Measurements from ENCODE around the gene ZNF683.

ZNF683 gene

DNA sequence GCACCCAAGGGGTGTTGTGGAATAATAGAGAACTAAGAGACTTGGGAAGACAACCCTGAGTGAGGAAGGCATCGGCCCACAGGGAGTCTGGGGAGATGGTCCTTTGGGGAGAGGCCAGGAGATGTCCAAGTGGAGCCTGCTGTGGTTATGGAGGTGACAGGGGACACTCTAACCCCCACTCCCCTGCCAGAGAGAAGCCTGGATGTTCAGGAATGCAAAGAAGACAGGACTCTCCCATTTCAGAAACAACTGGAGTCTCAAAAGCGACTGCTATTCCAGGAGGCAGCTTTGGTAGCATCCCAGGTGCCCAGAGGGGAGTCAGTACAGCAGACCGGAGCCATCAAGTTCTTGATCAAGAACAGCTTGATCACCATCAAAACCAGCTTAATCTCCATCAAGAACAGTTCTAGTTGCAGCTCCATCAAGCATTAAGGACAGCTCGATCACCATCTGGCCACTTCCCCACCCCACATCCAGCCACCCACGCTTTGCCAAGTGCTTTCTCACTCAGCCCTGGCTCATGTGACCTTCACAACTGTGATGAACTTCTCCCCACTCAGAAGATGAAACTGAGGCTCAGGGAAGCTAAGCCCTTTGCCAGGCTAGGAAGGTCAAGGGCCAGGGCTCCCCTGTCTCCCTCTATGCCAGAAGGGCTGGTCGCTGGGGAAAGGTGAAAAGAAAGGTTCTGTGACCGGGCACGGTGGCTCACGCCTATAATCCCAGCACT, 54.0 kb downstream of the ZNF683 start:
- peak; percentile 20 for DNase-seq (ENCODE audit: low read depth)
- H3K4me3 ChIP-seq (ENCODE audit: low read depth, low read length), result no peak overlapping the region
- TF ChIP-seq MYC (IDR thresholded peaks at IDR 0.05; ENCODE audit: low read depth, low read length) (no peak), POLR2A (IDR thresholded peaks at IDR 0.05; ENCODE audit: extremely low read depth, insufficient read length) (no peak)
- TF ChIP-seq, protein P1, sequence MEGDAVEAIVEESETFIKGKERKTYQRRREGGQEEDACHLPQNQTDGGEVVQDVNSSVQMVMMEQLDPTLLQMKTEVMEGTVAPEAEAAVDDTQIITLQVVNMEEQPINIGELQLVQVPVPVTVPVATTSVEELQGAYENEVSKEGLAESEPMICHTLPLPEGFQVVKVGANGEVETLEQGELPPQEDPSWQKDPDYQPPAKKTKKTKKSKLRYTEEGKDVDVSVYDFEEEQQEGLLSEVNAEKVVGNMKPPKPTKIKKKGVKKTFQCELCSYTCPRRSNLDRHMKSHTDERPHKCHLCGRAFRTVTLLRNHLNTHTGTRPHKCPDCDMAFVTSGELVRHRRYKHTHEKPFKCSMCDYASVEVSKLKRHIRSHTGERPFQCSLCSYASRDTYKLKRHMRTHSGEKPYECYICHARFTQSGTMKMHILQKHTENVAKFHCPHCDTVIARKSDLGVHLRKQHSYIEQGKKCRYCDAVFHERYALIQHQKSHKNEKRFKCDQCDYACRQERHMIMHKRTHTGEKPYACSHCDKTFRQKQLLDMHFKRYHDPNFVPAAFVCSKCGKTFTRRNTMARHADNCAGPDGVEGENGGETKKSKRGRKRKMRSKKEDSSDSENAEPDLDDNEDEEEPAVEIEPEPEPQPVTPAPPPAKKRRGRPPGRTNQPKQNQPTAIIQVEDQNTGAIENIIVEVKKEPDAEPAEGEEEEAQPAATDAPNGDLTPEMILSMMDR (IDR thresholded peaks at IDR 0.05; ENCODE audit: low read depth, low read length), result no peak
- TF ChIP-seq, protein P2, sequence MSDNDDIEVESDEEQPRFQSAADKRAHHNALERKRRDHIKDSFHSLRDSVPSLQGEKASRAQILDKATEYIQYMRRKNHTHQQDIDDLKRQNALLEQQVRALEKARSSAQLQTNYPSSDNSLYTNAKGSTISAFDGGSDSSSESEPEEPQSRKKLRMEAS (IDR thresholded peaks at IDR 0.05; ENCODE audit: low read depth, low read length), result no peak

DNA sequence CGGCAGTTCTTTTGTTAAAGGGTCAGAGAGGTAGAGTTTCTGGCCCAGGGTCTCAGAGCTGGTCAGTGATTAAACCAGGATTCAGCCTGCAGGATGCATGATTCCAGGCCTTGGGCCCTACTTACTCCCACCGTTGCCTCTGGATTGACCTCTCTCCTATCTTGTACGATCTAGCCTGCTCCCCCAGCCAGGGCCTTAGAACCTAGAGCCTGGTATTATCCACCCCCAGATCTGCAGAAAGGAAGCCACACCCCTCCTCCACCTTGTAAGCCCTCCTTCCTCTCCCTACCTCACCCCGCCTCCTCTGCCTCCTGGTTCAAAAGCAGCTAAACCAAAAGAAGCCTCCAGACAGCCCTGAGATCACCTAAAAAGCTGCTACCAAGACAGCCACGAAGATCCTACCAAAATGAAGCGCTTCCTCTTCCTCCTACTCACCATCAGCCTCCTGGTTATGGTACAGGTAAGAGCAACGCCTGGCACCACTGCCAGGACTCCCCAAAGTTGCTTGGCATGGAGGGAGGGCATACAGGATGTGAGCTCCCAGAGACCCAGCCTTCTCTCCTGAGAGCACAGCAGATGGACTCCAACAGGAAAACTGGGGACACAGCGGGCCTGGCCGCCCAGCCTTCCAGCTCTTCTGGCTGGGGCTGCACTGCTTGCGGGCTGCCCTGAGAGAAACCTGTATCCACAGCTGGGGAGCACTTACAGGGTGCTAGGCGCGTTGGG, 54.8 kb downstream of the ZNF683 start, which contains the start of gene CD52:
Gene CD52, plus strand, starts transcription at position 347 of the 726 bp plus-strand sequence. Its CDS starts 60 bp downstream, at position 407.
- DNase-seq (ENCODE audit: low read depth), result peak; percentile 62
- TF ChIP-seq POLR2A (IDR thresholded peaks at IDR 0.05; ENCODE audit: extremely low read depth, insufficient read length), result no peak
- TF ChIP-seq, protein P2 (IDR thresholded peaks at IDR 0.05; ENCODE audit: low read depth, low read length), result no peak
- TF ChIP-seq MYC (IDR thresholded peaks at IDR 0.05; ENCODE audit: low read depth, low read length), result no peak
- TF ChIP-seq, protein P1 (IDR thresholded peaks at IDR 0.05; ENCODE audit: low read depth, low read length), result no peak
- no peak within 1 kb of the TSS for H3K4me3 ChIP-seq (ENCODE audit: low read depth, low read length)

DNA sequence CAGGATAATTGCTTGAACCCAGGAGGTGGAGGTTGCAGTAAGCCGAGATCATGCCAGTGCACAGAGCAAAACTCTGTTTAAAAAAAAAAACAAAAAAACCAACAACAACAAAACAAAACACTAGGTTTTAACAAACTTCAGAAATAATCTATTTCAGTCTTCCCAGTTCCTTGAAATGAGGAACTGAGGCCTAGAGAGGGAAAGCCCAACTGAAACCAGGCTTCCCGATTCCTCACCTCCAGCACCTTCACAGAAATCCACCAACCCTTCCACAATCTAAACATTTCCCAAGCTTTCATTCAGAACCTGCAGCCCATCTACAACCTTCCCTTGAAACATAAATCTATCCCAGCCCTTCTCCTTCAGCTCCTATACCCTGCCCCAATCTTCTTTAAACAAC, 55.4 kb downstream of the ZNF683 start:
- TF ChIP-seq POLR2A (IDR thresholded peaks at IDR 0.05; ENCODE audit: extremely low read depth, insufficient read length), result no peak
- TF ChIP-seq, protein P2 (IDR thresholded peaks at IDR 0.05; ENCODE audit: low read depth, low read length), result no peak
- no peak for TF ChIP-seq MYC (IDR thresholded peaks at IDR 0.05; ENCODE audit: low read depth, low read length)
- TF ChIP-seq, protein P1 (IDR thresholded peaks at IDR 0.05; ENCODE audit: low read depth, low read length), result no peak
- no peak overlapping the region for H3K4me3 ChIP-seq (ENCODE audit: low read depth, low read length)
- DNase-seq (ENCODE audit: low read depth), result no peak

DNA sequence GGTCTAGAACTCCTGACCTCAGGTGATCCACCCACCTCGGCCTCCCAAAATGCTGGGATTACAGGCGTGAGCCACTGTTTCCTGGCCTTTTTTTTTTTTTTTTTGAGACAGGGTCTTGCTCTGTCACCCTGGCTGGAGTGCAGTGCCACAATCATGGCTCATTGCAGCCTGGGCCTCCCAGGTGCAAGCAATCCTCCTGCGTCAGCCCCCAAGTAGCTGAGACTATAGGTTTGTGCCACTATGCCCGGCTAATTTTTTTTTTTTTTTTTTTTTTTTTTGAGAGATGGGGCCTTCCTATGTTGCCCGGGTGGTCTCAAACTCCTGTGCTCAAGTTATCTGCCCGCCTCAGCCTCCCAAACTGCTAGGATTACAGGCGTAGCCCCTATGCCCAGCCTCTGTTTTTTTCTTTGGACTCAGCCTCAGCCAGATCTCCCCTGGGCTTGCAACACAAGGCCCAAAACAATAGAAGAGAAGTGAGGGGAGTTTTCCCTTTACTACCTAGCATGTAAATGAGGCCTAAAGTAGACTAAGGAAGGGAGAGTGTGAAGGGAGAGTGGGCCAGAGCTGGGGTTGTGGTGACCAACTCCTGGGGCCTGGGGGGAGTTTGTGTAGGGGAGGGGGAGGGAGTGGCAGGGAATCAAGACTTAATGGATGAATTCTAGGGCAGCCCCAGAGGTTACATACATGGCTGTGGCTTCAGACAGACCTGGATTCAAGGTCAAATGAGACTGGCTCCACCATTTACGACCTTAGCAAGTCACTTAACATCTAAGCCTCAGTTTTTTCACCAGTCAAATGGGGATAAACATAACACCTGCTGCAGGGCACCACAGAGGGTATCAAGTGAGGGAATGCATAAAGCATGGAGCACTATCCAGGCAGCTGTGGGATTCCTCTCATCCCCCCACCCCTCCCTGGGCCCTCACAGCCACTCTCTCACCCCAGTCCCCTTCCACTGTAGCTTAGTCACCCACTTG, 56.4 kb downstream of the ZNF683 start:
- TF ChIP-seq, protein P2 (IDR thresholded peaks at IDR 0.05; ENCODE audit: low read depth, low read length), result no peak
- TF ChIP-seq, protein P1 (IDR thresholded peaks at IDR 0.05; ENCODE audit: low read depth, low read length), result no peak
- TF ChIP-seq POLR2A (IDR thresholded peaks at IDR 0.05; ENCODE audit: extremely low read depth, insufficient read length) (no peak), MYC (IDR thresholded peaks at IDR 0.05; ENCODE audit: low read depth, low read length) (no peak)
- H3K4me3 ChIP-seq (ENCODE audit: low read depth, low read length), result no peak overlapping the region
- DNase-seq (ENCODE audit: low read depth), result peak; percentile 23

DNA sequence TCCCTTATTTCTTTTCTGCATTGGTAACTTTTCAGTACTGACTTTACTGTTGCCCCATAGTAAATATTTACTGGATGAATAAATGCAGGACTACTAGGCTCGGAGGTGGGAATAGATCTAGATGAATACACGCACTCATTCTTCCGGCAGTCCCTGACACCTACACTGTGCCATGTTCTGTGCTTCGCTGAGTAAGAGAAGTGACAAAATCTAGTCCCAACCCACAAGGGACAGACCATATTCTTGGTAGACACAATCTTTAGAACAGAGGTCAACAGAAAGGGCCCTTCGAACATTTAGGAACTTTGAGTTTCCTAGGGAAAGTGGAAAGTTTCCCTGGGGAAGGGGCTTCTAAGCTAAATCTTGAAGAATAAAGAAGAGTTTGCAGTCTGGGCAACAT, 58.0 kb downstream of the ZNF683 start:
- no peak overlapping the region for H3K4me3 ChIP-seq (ENCODE audit: low read depth, low read length)
- TF ChIP-seq MYC (IDR thresholded peaks at IDR 0.05; ENCODE audit: low read depth, low read length) (no peak), POLR2A (IDR thresholded peaks at IDR 0.05; ENCODE audit: extremely low read depth, insufficient read length) (no peak)
- TF ChIP-seq, protein P1 (IDR thresholded peaks at IDR 0.05; ENCODE audit: low read depth, low read length), result no peak
- TF ChIP-seq, protein P2 (IDR thresholded peaks at IDR 0.05; ENCODE audit: low read depth, low read length), result no peak
- DNase-seq (ENCODE audit: low read depth), result no peak

All from NB4 (cell line).